Left colon (tissue), 2 donors: Measurements from ENCODE around the gene TRAF3IP1. TPM values are rescaled to one million over a fixed set of nuclear protein-coding genes. Genes with fewer than 3 reads are reported as not detected.
"Not testable (repeated sequence)": the region's sequence is repeated elsewhere in the genome, so short reads cannot be mapped to it uniquely, and the experiment has no call there.

Source experiments
- ATAC-seq: fragments of 200-7000 bp; cut with Tn5 transposase; one replicate; pipeline ENCODE4 v1.9.1; 2020; ENCODE audit warnings: mild to moderate bottlenecking, moderate library complexity
- DNase-seq, 2 donors: peaks; one replicate each; pipeline ENCODE4 v3.0.0-alpha.2; 2020
- intact Hi-C, 2 donors: fragments of 100-400 bp; cut with DNase I in 1 of 2; cut with micrococcal nuclease in 1 of 2; formaldehyde crosslinking; loops; one replicate each; pipeline versions ENCODE4 v1.11.2 to v1.14.0; 2022; cut with DNase I, micrococcal nuclease
- total RNA-seq, 2 donors: library from RNA; stranded (reverse); fragmentation: NEBNext Ultra II Directional; extraction: Animal tissue kit (Norgen Biotek cat#: 25700); gene quantifications; one replicate each; pipeline ENCODE4 v1.2.1, GENCODE V29; 2021
- donor health status: DM: no; HTN: no; CAD: no.
- donor health status: DM: yes; HTN: yes; CAD: no.

Gene TRAF3IP1
- total RNA-seq, 2 donors from 2014 or later = 18.0 to 23.3 TPM

GRCh38 chr2:238391042-238391689 lies 70.8 kb downstream of the TRAF3IP1 start:
- no peak for ATAC-seq
- intact Hi-C loops = no loop called here
- DNase-seq = no peak

- no peak for DNase-seq
- intact Hi-C loops = no loop called here
- ATAC-seq = no peak
These were observed 76.3 kb downstream of the TRAF3IP1 start for GRCh38 chr2:238396663-238397062.

- intact Hi-C loops = no loop called here
- no peak for ATAC-seq
- DNase-seq = no peak
These were observed 77.0 kb downstream of the TRAF3IP1 start for GRCh38 chr2:238397356-238397755.

- DNase-seq (no peak), ATAC-seq (no peak)
- intact Hi-C loops = no loop called here
These were observed 78.3 kb downstream of the TRAF3IP1 start for GRCh38 chr2:238398577-238398976.

GRCh38 chr2:238399094-238399493 lies 78.8 kb downstream of the TRAF3IP1 start:
- DNase-seq = no peak
- no peak for ATAC-seq
- intact Hi-C loops = no loop called here

DNA sequence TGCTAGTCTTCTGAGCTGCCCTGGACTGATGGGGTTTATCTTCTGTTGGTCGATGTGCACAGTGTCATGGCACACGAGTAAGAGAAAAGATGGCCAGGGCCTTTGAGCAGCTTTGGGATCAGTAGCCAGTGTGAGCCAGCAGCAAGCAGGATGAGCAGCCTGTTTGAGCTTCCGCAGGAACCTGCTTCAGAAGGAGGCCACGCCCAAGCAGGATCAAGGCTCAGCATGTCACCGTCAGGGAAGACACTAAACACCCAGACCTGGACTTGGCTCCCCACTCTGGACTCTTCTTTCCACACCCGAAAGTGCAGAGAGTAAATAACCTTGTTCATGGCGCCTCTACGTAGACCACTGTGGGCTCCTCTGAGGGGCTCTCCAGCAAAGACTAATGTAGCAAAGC lies 81.2 kb downstream of the TRAF3IP1 start:
- DNase-seq (peak; percentile 77), ATAC-seq (peak; percentile 92)
- intact Hi-C loops = no loop called here

GRCh38 chr2:238403632-238404405 lies 83.5 kb downstream of the TRAF3IP1 start:
- peak; percentile 66 for ATAC-seq
- intact Hi-C loops = no loop called here
- DNase-seq = no peak

- DNase-seq = no peak
- intact Hi-C loops = no loop called here
- ATAC-seq = no peak
These were observed 84.3 kb downstream of the TRAF3IP1 start for GRCh38 chr2:238404406-238405216.

GRCh38 chr2:238405217-238405555 lies 84.9 kb downstream of the TRAF3IP1 start:
- intact Hi-C loops, ATAC-seq: not testable (repeated sequence)

DNA sequence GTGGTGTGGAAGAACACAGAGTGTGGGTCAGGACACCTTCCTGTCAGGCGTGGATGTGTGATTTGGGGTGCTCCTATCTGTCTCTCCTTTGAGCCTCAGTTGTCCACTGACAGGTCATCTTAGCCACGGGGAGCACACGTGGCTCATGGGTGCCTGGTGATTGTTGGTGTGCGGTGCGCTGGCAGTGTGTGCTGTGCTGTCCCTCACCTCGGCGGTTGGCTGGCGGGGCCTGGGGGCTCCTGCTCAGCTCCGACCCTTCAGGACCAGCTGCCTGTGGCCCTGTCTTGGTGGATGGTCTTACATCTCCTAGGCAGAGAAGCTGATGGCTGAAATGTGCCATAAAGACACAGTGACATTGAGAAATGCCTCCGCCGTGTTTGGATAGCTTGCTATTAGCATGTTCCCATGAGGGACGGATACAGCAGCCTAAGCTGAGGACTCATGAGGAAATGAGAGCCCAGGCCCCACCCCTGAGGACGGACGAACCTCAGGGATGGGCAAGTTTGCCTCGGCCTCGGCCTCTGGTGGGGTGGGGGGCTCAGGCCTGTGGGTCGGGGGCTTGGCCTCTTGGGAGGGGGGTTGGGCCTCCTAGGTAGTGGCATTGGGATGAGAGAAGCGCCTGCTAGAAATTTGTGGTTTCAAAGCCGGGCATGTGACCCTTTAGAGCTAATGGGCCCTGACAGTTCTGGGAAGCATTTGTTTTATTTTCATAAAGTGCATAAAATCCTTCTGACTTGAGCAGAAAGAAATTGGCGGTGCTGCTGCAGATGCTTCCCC lies 86.1 kb downstream of the TRAF3IP1 start:
- no peak for ATAC-seq
- intact Hi-C loops = no loop called here

More at GRCh38 chr2:238405217-238405555, 84.9 kb downstream of the TRAF3IP1 start:
- not testable (repeated sequence) for DNase-seq

DNA sequence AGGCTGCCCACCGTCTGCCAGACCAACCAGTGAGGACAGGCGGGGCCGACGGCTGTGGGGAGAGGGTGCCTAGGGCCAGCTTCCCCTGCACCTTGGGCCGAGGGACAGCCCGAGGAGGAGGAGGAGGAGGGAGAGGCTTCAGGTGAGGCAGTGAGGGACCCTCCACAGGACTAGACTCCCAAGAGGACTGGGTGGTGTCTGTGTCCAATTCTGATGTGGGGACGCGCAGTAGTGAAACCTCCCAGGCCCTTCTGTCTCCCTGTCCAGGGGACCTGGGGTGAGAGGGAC lies 86.6 kb downstream of the TRAF3IP1 start:
- ATAC-seq = no peak
- intact Hi-C loops = no loop called here
- DNase-seq = no peak

More for the DNA sequence above, 86.1 kb downstream of the TRAF3IP1 start:
- no peak for DNase-seq

DNA sequence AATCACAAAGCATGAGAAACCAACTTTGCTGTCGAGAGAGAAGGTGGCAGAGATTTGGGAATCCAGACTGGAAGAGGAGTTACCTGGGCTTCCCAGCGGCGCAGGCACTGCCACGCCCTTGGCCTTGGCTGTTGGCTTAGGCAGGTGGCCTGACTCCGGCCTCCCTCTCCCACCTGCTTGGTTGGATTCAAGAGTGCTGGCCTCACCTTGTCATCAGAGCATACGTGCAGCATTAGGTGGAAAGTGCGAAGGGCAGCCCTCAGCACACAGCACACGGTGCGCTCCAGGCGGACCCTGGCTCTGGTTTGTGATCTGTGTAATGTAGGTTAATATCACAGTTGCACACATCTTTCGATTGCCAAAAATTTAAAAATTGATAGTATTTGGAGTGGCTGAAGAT lies 87.2 kb downstream of the TRAF3IP1 start:
- intact Hi-C loops = no loop called here
- peak; percentile 29 for ATAC-seq
- peak in 1 of 2 donors; percentile 37 for DNase-seq

DNA sequence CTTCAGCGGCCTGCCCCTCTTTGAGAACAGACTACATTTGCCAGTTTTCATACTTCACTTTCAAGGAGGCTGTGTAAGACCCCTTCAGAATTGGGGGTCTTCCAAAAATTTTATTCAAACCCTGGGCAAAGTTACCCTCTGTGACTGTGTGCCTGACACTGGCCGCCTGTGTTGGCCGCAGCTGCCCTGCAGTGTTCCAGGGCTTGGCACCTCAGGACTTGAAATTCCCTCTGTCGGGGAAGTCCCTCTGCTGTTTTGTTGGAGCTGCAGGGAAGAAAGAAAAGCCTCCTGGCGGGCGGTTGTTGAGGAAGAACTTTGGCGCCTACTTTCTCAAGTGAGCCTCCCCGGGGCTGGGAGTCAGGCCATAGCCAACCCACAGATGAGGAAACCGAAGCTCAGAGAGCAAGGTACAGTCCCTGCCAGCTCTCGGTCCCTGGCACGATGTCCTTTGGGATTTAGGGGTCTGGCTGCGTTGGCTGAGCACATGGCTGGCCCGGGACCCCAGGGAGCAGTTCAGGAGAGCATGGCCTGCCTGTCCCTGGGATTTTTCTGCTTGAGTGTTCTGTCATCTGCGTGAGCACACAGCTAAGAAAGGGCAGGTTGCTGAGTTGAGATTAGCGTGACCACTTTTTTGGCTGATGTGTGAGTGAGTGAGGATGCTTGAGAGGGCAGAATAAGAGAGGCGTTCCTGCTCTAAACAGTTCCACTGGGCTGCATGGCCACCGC lies 88.5 kb downstream of the TRAF3IP1 start:
- DNase-seq (no peak), ATAC-seq (no peak)
- intact Hi-C loops = no loop called here

GRCh38 chr2:238409341-238410199 lies 89.3 kb downstream of the TRAF3IP1 start:
- intact Hi-C loops = no loop called here

DNA sequence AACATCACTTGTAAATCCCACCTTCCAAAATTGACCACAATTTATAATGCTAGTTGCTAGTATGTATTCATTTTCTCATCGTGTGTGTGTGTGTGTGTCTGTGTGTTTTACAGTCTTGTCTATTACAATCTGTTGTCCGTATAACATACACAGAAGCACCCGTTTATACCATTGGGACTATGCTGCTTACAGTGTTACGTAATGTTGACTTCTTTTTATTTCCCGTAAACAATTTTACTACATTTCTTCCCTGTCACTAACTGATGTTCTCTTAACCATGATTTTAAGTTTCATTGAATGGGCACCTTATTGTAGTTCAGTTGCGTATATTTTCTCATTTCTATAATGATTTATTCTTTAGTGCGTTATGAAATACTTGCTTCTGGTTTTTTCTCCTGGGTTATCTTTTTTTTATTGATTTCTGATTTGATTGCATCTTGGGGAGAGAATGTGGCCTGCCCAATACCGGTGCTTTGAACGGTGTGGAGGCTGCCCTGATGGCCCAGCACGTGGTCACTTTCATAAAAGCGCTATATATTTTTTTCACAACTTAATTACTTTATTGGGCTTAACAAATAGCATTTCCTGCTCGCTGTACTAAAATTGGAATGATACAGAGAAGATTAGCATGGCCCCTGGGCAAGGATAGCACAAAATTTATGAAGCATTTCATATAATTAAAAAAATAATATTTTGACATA lies 91.9 kb downstream of the TRAF3IP1 start:
- ATAC-seq (peak; percentile 82), DNase-seq (no peak)
- intact Hi-C loops = no loop called here

More at GRCh38 chr2:238409341-238410199, 89.3 kb downstream of the TRAF3IP1 start:
- no peak for ATAC-seq
- DNase-seq = no peak

GRCh38 chr2:238413368-238413767 lies 93.0 kb downstream of the TRAF3IP1 start:
- ATAC-seq (no peak), DNase-seq (no peak)

More at GRCh38 chr2:238413368-238413767, 93.0 kb downstream of the TRAF3IP1 start:
- intact Hi-C loops = no loop called here
